HCT116 (cell line): ENCODE measurements around the gene FLOT1. TPM values are rescaled to one million over a fixed set of nuclear protein-coding genes. Genes with fewer than 3 reads are reported as not detected.

Source experiments
- ATAC-seq: fragments of 200-7000 bp; cut with Tn5 transposase; 2 replicates; pipeline ENCODE4 v1.9.1; 2020; ENCODE audit warnings: mild to moderate bottlenecking, moderate library complexity
- BruUV-seq: library from RNA; stranded (reverse); fragments of 400-500 nt; replicated peaks from 2 replicates; lab custom pipeline; 2021; lab: Mats Ljungman, UMichigan
- CTCF ChIA-PET: fragments of 300-600 bp; sonication (Branson Sonifier 250); formaldehyde crosslinking; loops from one replicate; lab custom pipeline; 2021; ENCODE audit warnings: antibody characterized with exemption; lab: Charles Lee
- POLR2A ChIA-PET: fragments of 300-600, 350-600 bp; sonication (Branson Sonifier 250); formaldehyde crosslinking; loops from one replicate; lab custom pipeline; 2021; ENCODE audit warnings: antibody characterized with exemption; lab: Charles Lee
- RAD21 ChIA-PET, 2 experiments: fragments of 300-600 bp; sonication (Branson Sonifier 250); formaldehyde crosslinking; loops; one replicate each; lab custom pipeline; 2023; ENCODE audit warnings: low total read pairs in 2 of 2; ENCODE audit not compliant: uncharacterized antibody in 2 of 2, unreplicated experiment in 2 of 2, low non-redundant PET in 1 of 2; lab: Charles Lee
- DNase-seq: peaks from one replicate; pipeline ENCODE4 v3.0.0-alpha.2; 2010; ENCODE audit warnings: low read depth, low spot score
- H2AFZ ChIP-seq: fragments of 200-600 bp; shearing (Covaris generic), sonication (generic); 2 replicates; pipeline ENCODE4 v1.6.1; 2017; ENCODE audit warnings: low read depth, mixed run types, mixed read lengths, antibody characterized with exemption, low read length; ENCODE audit not compliant: poor library complexity, severe bottlenecking
- H3K27ac ChIP-seq: 2 replicates; pipeline ENCODE4 v1.5.1; 2012; ENCODE audit warnings: low read depth, low read length
- H3K27me3 ChIP-seq: fragments of 200-600 bp; sonication (generic); 2 replicates; pipeline ENCODE4 v1.6.1; 2016; ENCODE audit warnings: mixed run types, low read length, mixed read lengths; ENCODE audit not compliant: insufficient read depth
- H3K36me3 ChIP-seq, 2 experiments: fragments of 200-500 bp in 1 of 2; fragments of 200-600 bp in 1 of 2; sonication (Bioruptor generic) in 1 of 2; sonication (generic) in 1 of 2; 2 replicates each; pipeline versions ENCODE4 v1.5.1 to v1.6.1; 2014 to 2016; ENCODE audit warnings: low read length in 2 of 2, inconsistent platforms in 1 of 2, mixed read lengths in 1 of 2, mixed run types in 1 of 2; ENCODE audit not compliant: insufficient read depth in 2 of 2, control insufficient read depth in 1 of 2
- H3K4me1 ChIP-seq, 2 experiments: fragments of 200-600 bp in 1 of 2; sonication (generic) in 1 of 2; 2 replicates each; pipeline versions ENCODE4 v1.5.1 to v1.6.1; 2012 to 2017; ENCODE audit warnings: low read length in 2 of 2, inconsistent platforms in 1 of 2, mild to moderate bottlenecking in 1 of 2, mixed read lengths in 1 of 2, mixed run types in 1 of 2, moderate library complexity in 1 of 2; ENCODE audit not compliant: insufficient read depth in 2 of 2, control insufficient read depth in 1 of 2
- H3K4me2 ChIP-seq: fragments of 200-600 bp; sonication (generic); 2 replicates; pipeline ENCODE4 v1.6.1; 2017; ENCODE audit warnings: mixed run types, low read length, mixed read lengths
- H3K4me3 ChIP-seq, 2 experiments: fragments of 200-600 bp in 1 of 2; sonication (generic) in 1 of 2; replicated peaks in 1 of 2; 2 replicates each; pipeline ENCODE4 v1.5.1; 2011 to 2016; ENCODE audit warnings: low read length in 2 of 2, control low read depth in 1 of 2, low read depth in 1 of 2, mild to moderate bottlenecking in 1 of 2, mixed read lengths in 1 of 2, mixed run types in 1 of 2
- H3K79me2 ChIP-seq: fragments of 200-600 bp; sonication (generic); 2 replicates; pipeline ENCODE4 v1.6.1; 2017; ENCODE audit warnings: mild to moderate bottlenecking, mixed run types, low read length, moderate library complexity, mixed read lengths; ENCODE audit not compliant: insufficient read depth
- H3K9ac ChIP-seq: fragments of 200-600 bp; sonication (generic); 2 replicates; pipeline ENCODE4 v1.6.1; 2016; ENCODE audit warnings: low read length, mixed read lengths
- H3K9me2 ChIP-seq: fragments of 200-600 bp; sonication (generic), shearing (Covaris generic); 2 replicates; pipeline ENCODE4 v1.6.1; 2017; ENCODE audit warnings: mixed run types, mild to moderate bottlenecking, moderate library complexity; ENCODE audit not compliant: insufficient read depth
- H3K9me3 ChIP-seq, 2 experiments: fragments of 200-500 bp in 1 of 2; fragments of 200-600 bp in 1 of 2; sonication (Bioruptor generic) in 1 of 2; sonication (generic) in 1 of 2; 2 replicates each; pipeline ENCODE4 v1.6.1; 2014 to 2017; ENCODE audit warnings: low read length in 2 of 2, mixed read lengths in 2 of 2, inconsistent platforms in 1 of 2, low read depth in 1 of 2, mild to moderate bottlenecking in 1 of 2, mixed run types in 1 of 2, moderate library complexity in 1 of 2; ENCODE audit not compliant: control insufficient read depth in 1 of 2, insufficient read depth in 1 of 2
- H4K20me1 ChIP-seq: fragments of 200-600 bp; sonication (generic), shearing (Covaris generic); 2 replicates; pipeline ENCODE4 v1.6.1; 2017; ENCODE audit warnings: mixed run types, mild to moderate bottlenecking, moderate library complexity; ENCODE audit not compliant: insufficient read depth
- CEBPB ChIP-seq: IDR thresholded peaks from 2 replicates; pipeline ENCODE4 v1.6.1; 2012; ENCODE audit warnings: low read depth
- EGR1 ChIP-seq: IDR thresholded peaks from 2 replicates; pipeline ENCODE4 v1.6.1; 2012; ENCODE audit warnings: low read depth
- ELF1 ChIP-seq: IDR thresholded peaks from 2 replicates; pipeline ENCODE4 v1.6.1; 2012; ENCODE audit warnings: low read depth, borderline replicate concordance
- EZH2 ChIP-seq: fragments of 200-600 bp; sonication (generic); IDR thresholded peaks from 2 replicates; pipeline ENCODE4 v1.6.1; 2017; ENCODE audit warnings: antibody characterized with exemption, mixed run types
- EZH2phosphoT487 ChIP-seq: fragments of 200-600 bp; IDR thresholded peaks from 2 replicates; pipeline ENCODE4 v1.6.1; 2018; ENCODE audit warnings: antibody characterized with exemption, borderline replicate concordance
- FOSL1 ChIP-seq: IDR thresholded peaks from 2 replicates; pipeline ENCODE4 v1.6.1; 2012; ENCODE audit warnings: low read depth
- JUND ChIP-seq: IDR thresholded peaks from 2 replicates; pipeline ENCODE4 v1.6.1; 2012
- POLR2A ChIP-seq: IDR thresholded peaks from 2 replicates; pipeline ENCODE4 v1.7.0; 2011; ENCODE audit warnings: borderline replicate concordance; ENCODE audit not compliant: insufficient read depth, insufficient read length; ENCODE audit errors: extremely low read depth
- POLR2AphosphoS5 ChIP-seq: IDR thresholded peaks from 2 replicates; pipeline ENCODE4 v1.6.1; 2011; ENCODE audit warnings: mild to moderate bottlenecking, low read depth, low read length, moderate library complexity
- SIN3A ChIP-seq: IDR thresholded peaks from 2 replicates; pipeline ENCODE4 v1.6.1; 2012; ENCODE audit warnings: low read depth
- SP1 ChIP-seq: IDR thresholded peaks from 2 replicates; pipeline ENCODE4 v1.6.1; 2012; ENCODE audit warnings: low read depth
- SRF ChIP-seq: IDR thresholded peaks from 2 replicates; pipeline ENCODE4 v1.6.1; 2012; ENCODE audit warnings: low read depth
- TCF7L2 ChIP-seq: IDR thresholded peaks from 2 replicates; pipeline ENCODE4 v1.7.0; 2011; ENCODE audit warnings: borderline replicate concordance, inconsistent platforms; ENCODE audit not compliant: insufficient read depth, insufficient read length; ENCODE audit errors: extremely low read depth
- intact Hi-C: fragments of 100-400 bp; cut with micrococcal nuclease; formaldehyde crosslinking; loops from 2 replicates; pipeline ENCODE4 v1.10.0; 2022
- total RNA-seq: library from RNA; stranded (reverse); gene quantifications from one replicate; pipeline ENCODE4 v1.2.1, GENCODE V29; 2021; ENCODE audit not compliant: unreplicated experiment
- TF ChIP-seq, protein P1 (sequence below): IDR thresholded peaks from 2 replicates; pipeline ENCODE4 v1.6.1; 2012; ENCODE audit warnings: low read depth
- TF ChIP-seq, protein P2 (sequence below): IDR thresholded peaks from 2 replicates; pipeline ENCODE4 v1.6.1; 2012

FLOT1 gene
- total RNA-seq, 1 experiment from 2014 or later: 117 TPM

DNA sequence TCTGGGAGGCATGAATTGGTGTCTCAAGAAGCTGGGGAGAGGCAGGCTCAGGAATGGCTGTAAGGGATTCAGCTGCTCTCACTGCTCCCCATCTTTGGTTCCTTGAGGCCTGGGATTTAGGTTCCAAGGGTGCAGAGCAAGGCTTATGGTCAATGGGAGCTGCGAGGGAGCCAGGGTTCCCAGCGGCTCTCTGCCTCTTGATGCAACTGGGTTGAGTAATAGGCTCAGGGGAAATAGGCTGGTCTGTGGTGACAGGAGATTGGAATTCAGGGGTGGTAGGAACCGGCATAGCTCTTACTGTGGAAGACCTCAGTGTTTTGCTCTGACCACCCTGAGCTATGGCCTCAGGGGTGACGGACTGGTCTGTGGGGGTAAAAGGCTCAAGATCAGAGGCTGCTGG lies 38.7 kb downstream of the FLOT1 start:
- H3K79me2 ChIP-seq: no peaks in the 10 kb centered on the region
- no peak overlapping the region for H2AFZ ChIP-seq
- no TSS peak for BruUV-seq
- no peaks in the 10 kb centered on the region for H3K27me3 ChIP-seq
- DNase-seq (no peak), ATAC-seq (no peak)
- no peak overlapping the region for H3K4me2 ChIP-seq
- no peaks in the 10 kb centered on the region for H3K9me2 ChIP-seq
- peaks cover 10 to 17% of the 10 kb centered on the region in 2 experiments; a peak in 3 of 4 replicates for H3K36me3 ChIP-seq
- no peak overlapping the region for H3K27ac ChIP-seq
- ChIA-PET POLR2A (interaction anchor here (0.6 to 1.5 kb wide), 3 partner anchors 8 to 16 kb away, joined by 3 to 4 read pairs (median 4); partner anchors contain the start of gene MDC1), CTCF (no interaction called here), RAD21 (no interaction called here)
- no peak overlapping the region for H3K9ac ChIP-seq
- TF ChIP-seq, protein P1, sequence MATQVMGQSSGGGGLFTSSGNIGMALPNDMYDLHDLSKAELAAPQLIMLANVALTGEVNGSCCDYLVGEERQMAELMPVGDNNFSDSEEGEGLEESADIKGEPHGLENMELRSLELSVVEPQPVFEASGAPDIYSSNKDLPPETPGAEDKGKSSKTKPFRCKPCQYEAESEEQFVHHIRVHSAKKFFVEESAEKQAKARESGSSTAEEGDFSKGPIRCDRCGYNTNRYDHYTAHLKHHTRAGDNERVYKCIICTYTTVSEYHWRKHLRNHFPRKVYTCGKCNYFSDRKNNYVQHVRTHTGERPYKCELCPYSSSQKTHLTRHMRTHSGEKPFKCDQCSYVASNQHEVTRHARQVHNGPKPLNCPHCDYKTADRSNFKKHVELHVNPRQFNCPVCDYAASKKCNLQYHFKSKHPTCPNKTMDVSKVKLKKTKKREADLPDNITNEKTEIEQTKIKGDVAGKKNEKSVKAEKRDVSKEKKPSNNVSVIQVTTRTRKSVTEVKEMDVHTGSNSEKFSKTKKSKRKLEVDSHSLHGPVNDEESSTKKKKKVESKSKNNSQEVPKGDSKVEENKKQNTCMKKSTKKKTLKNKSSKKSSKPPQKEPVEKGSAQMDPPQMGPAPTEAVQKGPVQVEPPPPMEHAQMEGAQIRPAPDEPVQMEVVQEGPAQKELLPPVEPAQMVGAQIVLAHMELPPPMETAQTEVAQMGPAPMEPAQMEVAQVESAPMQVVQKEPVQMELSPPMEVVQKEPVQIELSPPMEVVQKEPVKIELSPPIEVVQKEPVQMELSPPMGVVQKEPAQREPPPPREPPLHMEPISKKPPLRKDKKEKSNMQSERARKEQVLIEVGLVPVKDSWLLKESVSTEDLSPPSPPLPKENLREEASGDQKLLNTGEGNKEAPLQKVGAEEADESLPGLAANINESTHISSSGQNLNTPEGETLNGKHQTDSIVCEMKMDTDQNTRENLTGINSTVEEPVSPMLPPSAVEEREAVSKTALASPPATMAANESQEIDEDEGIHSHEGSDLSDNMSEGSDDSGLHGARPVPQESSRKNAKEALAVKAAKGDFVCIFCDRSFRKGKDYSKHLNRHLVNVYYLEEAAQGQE: no peak
- no peaks in the 10 kb centered on the region for H3K9me3 ChIP-seq
- H3K4me1 ChIP-seq: peaks cover 4 to 10% of the 10 kb centered on the region in 2 experiments; a peak in 3 of 4 replicates
- intact Hi-C loops: no loop called here
- H3K4me3 ChIP-seq: no peak overlapping the region
- no peaks in the 10 kb centered on the region for H4K20me1 ChIP-seq

DNA sequence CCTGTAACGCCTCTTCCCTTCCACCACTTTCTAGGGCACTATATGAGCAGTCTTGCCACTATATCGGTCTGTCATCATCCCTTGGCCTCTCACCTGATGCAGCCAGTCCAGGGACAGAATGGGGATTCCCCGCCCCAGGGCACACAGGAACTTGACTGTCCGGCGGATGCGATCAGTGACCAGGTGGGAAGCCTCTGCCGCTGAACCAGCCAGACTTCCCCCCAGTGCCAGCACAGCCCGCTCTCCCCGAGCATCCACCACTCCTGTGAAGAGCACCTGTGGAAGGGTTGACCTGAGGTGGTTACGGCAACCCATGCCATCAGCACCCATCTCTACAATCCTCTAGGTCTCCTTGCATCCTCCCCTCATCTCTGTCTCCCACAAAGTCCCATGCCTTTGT lies 39.5 kb downstream of the FLOT1 start:
- H3K4me1 ChIP-seq: peaks cover 4 to 9% of the 10 kb centered on the region in 2 experiments; a peak in 3 of 4 replicates
- no peaks in the 10 kb centered on the region for H3K9me3 ChIP-seq
- H3K4me2 ChIP-seq: no peak overlapping the region
- ATAC-seq: no peak
- CTCF ChIA-PET: no interaction called here
- DNase-seq: no peak
- no peak overlapping the region for H3K9ac ChIP-seq
- no peaks in the 10 kb centered on the region for H3K27me3 ChIP-seq
- no TSS peak for BruUV-seq
- POLR2A ChIA-PET: interaction anchor here (1.4 kb wide), 1 partner anchor 14 kb away, joined by 4 read pairs; the partner anchor contains the start of gene MDC1
- RAD21 ChIA-PET: no interaction called here
- no peak overlapping the region for H3K4me3 ChIP-seq
- intact Hi-C loops: no loop called here
- no peak overlapping the region for H3K27ac ChIP-seq
- no peaks in the 10 kb centered on the region for H4K20me1 ChIP-seq
- no peaks in the 10 kb centered on the region for H3K79me2 ChIP-seq
- H3K9me2 ChIP-seq: no peaks in the 10 kb centered on the region
- no peak overlapping the region for H2AFZ ChIP-seq
- peaks cover 10 to 18% of the 10 kb centered on the region in 2 experiments; a peak in 3 of 4 replicates for H3K36me3 ChIP-seq
- TF ChIP-seq FOSL1 (no peak), SP1 (no peak), JUND (no peak), EZH2 (no peak), POLR2A (no peak), TCF7L2 (no peak), SIN3A (no peak), SRF (no peak), EZH2phosphoT487 (no peak), ELF1 (no peak), POLR2AphosphoS5 (no peak), CEBPB (no peak), EGR1 (no peak)
- TF ChIP-seq, protein P2, sequence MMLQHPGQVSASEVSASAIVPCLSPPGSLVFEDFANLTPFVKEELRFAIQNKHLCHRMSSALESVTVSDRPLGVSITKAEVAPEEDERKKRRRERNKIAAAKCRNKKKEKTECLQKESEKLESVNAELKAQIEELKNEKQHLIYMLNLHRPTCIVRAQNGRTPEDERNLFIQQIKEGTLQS: no peak
- TF ChIP-seq, protein P1: no peak
